SK-N-SH (cell line): ENCODE results near the gene EIF4G1.

Experiments used
- CTCF ChIP-seq: fragments of 200-600 bp; sonication (generic); IDR thresholded peaks from 2 replicates; pipeline ENCODE4 v1.6.1; 2017; ENCODE audit warnings: antibody characterized with exemption, mild to moderate bottlenecking, moderate library complexity
- EP300 ChIP-seq, 2 experiments: IDR thresholded peaks; 2 replicates each; pipeline versions ENCODE4 v1.4.0 to v1.6.1; 2012; ENCODE audit warnings: borderline replicate concordance in 1 of 2, low read depth in 1 of 2, low read length in 1 of 2
- EZH2phosphoT487 ChIP-seq: fragments of 200-600 bp; sonication (generic); IDR thresholded peaks from 2 replicates; pipeline ENCODE4 v1.6.1; 2017; ENCODE audit warnings: low read depth, mixed run types, mild to moderate bottlenecking, antibody characterized with exemption, moderate library complexity, borderline replicate concordance
- FOXM1 ChIP-seq: IDR thresholded peaks from 2 replicates; pipeline ENCODE4 v1.4.0; 2012; ENCODE audit warnings: low read depth, mild to moderate bottlenecking
- GABPA ChIP-seq: IDR thresholded peaks from 2 replicates; pipeline ENCODE4 v1.4.0; 2012; ENCODE audit warnings: low read depth, mild to moderate bottlenecking
- PBX3 ChIP-seq: IDR thresholded peaks from 2 replicates; pipeline ENCODE4; 2012
- POLR2AphosphoS5 ChIP-seq: IDR thresholded peaks from 2 replicates; pipeline ENCODE4 v1.6.1; 2012; ENCODE audit warnings: low read depth, low read length
- RAD21 ChIP-seq: IDR thresholded peaks from 2 replicates; pipeline ENCODE4 v1.6.1; 2012; ENCODE audit warnings: mild to moderate bottlenecking, low read length
- SIN3A ChIP-seq: IDR thresholded peaks from 2 replicates; pipeline ENCODE4 v1.6.1; 2012; ENCODE audit warnings: low read depth, mild to moderate bottlenecking, low read length, moderate library complexity, borderline replicate concordance
- SMC3 ChIP-seq: IDR thresholded peaks from 2 replicates; pipeline ENCODE4 v1.6.1; 2012; ENCODE audit warnings: low read depth, low read length, improper control_type of control experiment
- USF1 ChIP-seq: IDR thresholded peaks from 2 replicates; pipeline ENCODE4 v1.4.0; 2012; ENCODE audit warnings: low read depth, borderline replicate concordance

- TF ChIP-seq CTCF (no peak), GABPA (no peak), FOXM1 (no peak), EZH2phosphoT487 (no peak), POLR2AphosphoS5 (no peak), SMC3 (no peak), SIN3A (no peak), USF1 (no peak), EP300 (IDR thresholded peaks at IDR 0.05; ENCODE audit: borderline replicate concordance in 1 of 2, low read depth in 1 of 2, low read length in 1 of 2) (no peak), RAD21 (no peak), PBX3 (no peak)
These were observed 2.8 kb upstream of the EIF4G1 start for GRCh38 chr3:184311633-184312032.
